ENCODE measurements around the gene RGS9. TPM values are rescaled to one million over a fixed set of nuclear protein-coding genes. Genes with fewer than 3 reads are reported as not detected.

RGS9 gene
- total RNA-seq, 1 donor: 3.0 TPM

DNA sequence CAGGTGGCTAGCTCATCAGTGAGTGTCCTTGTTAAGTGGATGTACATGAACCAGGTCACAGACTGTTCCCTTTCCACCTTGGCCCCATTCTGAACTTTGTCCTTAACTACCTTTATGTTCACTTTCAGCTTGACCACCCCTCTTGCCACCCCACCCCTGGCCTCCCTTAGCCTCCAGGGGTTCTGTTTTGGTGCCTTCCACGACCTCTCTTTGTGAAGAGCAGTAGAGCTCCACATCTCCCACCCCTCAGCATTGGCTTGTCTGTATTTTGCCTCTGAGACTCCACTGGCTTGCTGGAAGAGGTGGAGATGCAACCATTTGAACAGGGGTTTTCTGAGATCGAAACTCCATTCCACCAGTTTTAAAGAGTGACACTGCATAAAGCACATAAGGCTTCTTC, 123.5 kb downstream of the RGS9 start:
- H3K4me3 ChIP-seq (ENCODE audit: low read depth, low read length): no peak overlapping the region
- no peak for DNase-seq (ENCODE audit: low read depth)
- TF ChIP-seq, protein P1, sequence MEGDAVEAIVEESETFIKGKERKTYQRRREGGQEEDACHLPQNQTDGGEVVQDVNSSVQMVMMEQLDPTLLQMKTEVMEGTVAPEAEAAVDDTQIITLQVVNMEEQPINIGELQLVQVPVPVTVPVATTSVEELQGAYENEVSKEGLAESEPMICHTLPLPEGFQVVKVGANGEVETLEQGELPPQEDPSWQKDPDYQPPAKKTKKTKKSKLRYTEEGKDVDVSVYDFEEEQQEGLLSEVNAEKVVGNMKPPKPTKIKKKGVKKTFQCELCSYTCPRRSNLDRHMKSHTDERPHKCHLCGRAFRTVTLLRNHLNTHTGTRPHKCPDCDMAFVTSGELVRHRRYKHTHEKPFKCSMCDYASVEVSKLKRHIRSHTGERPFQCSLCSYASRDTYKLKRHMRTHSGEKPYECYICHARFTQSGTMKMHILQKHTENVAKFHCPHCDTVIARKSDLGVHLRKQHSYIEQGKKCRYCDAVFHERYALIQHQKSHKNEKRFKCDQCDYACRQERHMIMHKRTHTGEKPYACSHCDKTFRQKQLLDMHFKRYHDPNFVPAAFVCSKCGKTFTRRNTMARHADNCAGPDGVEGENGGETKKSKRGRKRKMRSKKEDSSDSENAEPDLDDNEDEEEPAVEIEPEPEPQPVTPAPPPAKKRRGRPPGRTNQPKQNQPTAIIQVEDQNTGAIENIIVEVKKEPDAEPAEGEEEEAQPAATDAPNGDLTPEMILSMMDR (IDR thresholded peaks at IDR 0.05; ENCODE audit: insufficient read depth, low read length): no peak

- H3K4me3 ChIP-seq (ENCODE audit: low read depth, low read length): no peak overlapping the region
- TF ChIP-seq, protein P1 (IDR thresholded peaks at IDR 0.05; ENCODE audit: insufficient read depth, low read length): no peak
- DNase-seq (ENCODE audit: low read depth): no peak
Observed at GRCh38 chr17:65261152-65261551, 124.0 kb downstream of the RGS9 start.

GRCh38 chr17:65261682-65262636, 124.8 kb downstream of the RGS9 start:
- peak; percentile 45 for DNase-seq (ENCODE audit: low read depth)
- TF ChIP-seq, protein P1 (IDR thresholded peaks at IDR 0.05; ENCODE audit: insufficient read depth, low read length): no peak
- H3K4me3 ChIP-seq (ENCODE audit: low read depth, low read length): no peak overlapping the region

GRCh38 chr17:65265276-65265675, 128.1 kb downstream of the RGS9 start:
- TF ChIP-seq, protein P1 (IDR thresholded peaks at IDR 0.05; ENCODE audit: insufficient read depth, low read length): no peak
- no peak overlapping the region for H3K4me3 ChIP-seq (ENCODE audit: low read depth, low read length)
- no peak for DNase-seq (ENCODE audit: low read depth)

DNA sequence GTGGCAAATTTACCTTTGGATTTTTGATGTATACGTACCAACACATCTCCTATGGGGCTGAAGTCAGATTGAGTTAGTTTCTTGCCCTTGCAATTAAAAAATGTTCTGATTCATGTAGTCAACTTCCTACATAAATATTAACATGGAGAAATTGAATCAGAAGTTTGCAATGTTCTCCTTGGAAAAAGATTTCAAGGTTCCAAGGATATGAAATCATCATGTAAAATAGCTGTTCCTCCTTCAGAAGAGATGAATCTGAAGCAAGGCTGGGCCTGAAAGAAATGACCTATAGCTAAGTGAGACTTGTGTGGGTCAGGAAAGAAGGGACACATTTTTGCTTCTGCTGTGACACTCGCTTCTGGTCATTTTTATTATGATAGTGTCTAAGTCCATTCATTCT, 131.7 kb downstream of the RGS9 start:
- peak; percentile 22 for DNase-seq (ENCODE audit: low read depth)
- no peak overlapping the region for H3K4me3 ChIP-seq (ENCODE audit: low read depth, low read length)
- TF ChIP-seq, protein P1 (IDR thresholded peaks at IDR 0.05; ENCODE audit: insufficient read depth, low read length): no peak

DNA sequence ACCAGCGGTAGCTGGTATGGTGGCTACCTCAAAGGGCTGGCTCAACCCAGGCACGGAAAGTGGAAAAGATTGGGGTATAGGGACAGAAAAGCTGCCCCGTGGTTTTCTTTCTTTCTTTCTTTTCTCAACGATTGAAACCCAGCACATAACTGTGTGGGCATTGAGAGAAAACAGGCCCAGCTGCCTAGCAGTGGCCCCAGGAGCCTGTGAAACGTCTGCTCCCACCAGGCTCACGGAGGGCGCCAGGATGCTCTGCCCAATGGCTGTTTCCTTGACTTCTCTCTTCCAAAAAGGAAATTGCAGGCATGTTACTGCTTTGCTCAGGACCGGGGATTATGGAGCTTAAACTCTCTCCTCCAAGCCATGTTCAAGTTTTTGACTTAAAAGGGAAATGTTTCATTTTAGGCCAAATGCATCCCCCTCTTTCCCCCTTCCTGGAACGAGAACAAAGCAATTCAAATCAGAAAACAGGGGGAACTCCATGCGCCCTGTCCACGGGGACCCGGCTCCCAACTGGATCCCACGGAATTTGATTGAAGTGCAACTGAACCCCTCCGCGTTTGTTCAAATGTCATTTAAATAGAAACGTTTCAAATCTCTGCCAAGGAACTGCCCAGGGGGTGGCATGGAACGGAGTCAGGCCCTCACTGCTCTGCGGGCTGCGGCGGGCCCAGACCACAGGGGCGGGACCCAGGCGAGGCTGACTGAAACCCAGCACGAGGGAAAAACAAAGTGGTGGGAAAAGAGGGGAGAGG, 133.5 kb downstream of the RGS9 start:
- no peak overlapping the region for H3K4me3 ChIP-seq (ENCODE audit: low read depth, low read length)
- TF ChIP-seq, protein P1 (IDR thresholded peaks at IDR 0.05; ENCODE audit: insufficient read depth, low read length): no peak
- no peak for DNase-seq (ENCODE audit: low read depth)

All from fibroblast of the aortic adventitia (primary cell).